Transverse colon (tissue), 4 donors: ENCODE results near the gene DNAJC5. TPM values are rescaled to one million over a fixed set of nuclear protein-coding genes. Genes with fewer than 3 reads are reported as not detected.

ENCODE experiments used
- DNase-seq: peaks from one replicate; pipeline ENCODE4 v3.0.0-alpha.2; 2019
- H3K27ac ChIP-seq, 4 donors: fragments of 200-600 bp; sonication (generic); 2 replicates each; pipeline ENCODE4 v1.5.1; 2016 to 2018; ENCODE audit warnings: inconsistent platforms in 4 of 4
- H3K27me3 ChIP-seq: fragments of 200-600 bp; sonication (generic); 2 replicates; pipeline ENCODE4 v1.5.1; 2017; ENCODE audit warnings: inconsistent platforms
- H3K36me3 ChIP-seq, 4 donors: fragments of 200-600 bp; sonication (generic); 2 replicates each; pipeline ENCODE4 v1.5.1; 2017 to 2019; ENCODE audit warnings: inconsistent platforms in 4 of 4
- H3K4me1 ChIP-seq, 4 donors: fragments of 200-600 bp; sonication (generic); 2 replicates each; pipeline ENCODE4 v1.5.1; 2017 to 2020; ENCODE audit warnings: inconsistent platforms in 4 of 4
- H3K4me3 ChIP-seq, 4 donors: fragments of 200-600 bp; sonication (generic); 1 replicate in 1 of 4; 2 replicates in 3 of 4; pipeline versions ENCODE4 v1.5.1 to v1.6.1; 2017 to 2019; ENCODE audit warnings: inconsistent platforms in 4 of 4
- H3K9me3 ChIP-seq, 2 donors: fragments of 200-600 bp; sonication (generic); 2 replicates each; pipeline ENCODE4 v1.5.1; 2017 to 2019; ENCODE audit warnings: inconsistent platforms in 2 of 2
- EP300 ChIP-seq: sonication (generic); formaldehyde crosslinking; IDR thresholded peaks from one replicate; pipeline ENCODE4 v1.6.1; 2017; ENCODE audit warnings: antibody characterized with exemption, low read depth
- POLR2A ChIP-seq: fragments of 450-650 bp; IDR thresholded peaks from one replicate; pipeline ENCODE4 v1.6.1; 2016; ENCODE audit warnings: antibody characterized with exemption, mild to moderate bottlenecking, moderate library complexity
- POLR2AphosphoS5 ChIP-seq, 3 donors: sonication (generic); formaldehyde crosslinking; IDR thresholded peaks; one replicate each; pipeline ENCODE4 v1.6.1; 2016; ENCODE audit warnings: antibody characterized with exemption in 3 of 3
- WGBS, 2 donors: methylation state at CpG; one replicate each; pipeline ENCODE4 v1.1.5; 2018; ENCODE audit warnings: low coverage in 1 of 2; 5-methylcytosine and 5-hydroxymethylcytosine counted together
- in situ Hi-C, 4 donors: fragments of 200-750 bp; cut with MboI; loops; one replicate each; pipeline versions ENCODE4 v1.15.0 to v1.15.1; 2017; ENCODE audit warnings: low sequenced_read_pairs in 3 of 4, low pct_ligation_motif_present in 1 of 4, low pct_unique_long_range_greater_than_20kb in 1 of 4
- intact Hi-C: fragments of 100-400 bp; cut with DNase I; formaldehyde crosslinking; loops from one replicate; pipeline ENCODE4 v1.15.1; 2023; ENCODE audit warnings: low total_unique reads
- total RNA-seq, 4 donors: library from RNA; depleted of rRNA; stranded (reverse); fragments of >200 nt; gene quantifications; one replicate each; pipeline ENCODE4 v1.1.0, GENCODE V29; 2016
- TF ChIP-seq, protein P1 (sequence below), 5 experiments: fragments of 200-600 bp in 3 of 5; fragments of 450-650 bp in 2 of 5; sonication (generic) in 3 of 5; IDR thresholded peaks; 1 replicate in 2 of 5; 2 replicates in 3 of 5; pipeline ENCODE4 v1.5.1; 2016 to 2017; ENCODE audit warnings: antibody characterized with exemption in 5 of 5, inconsistent platforms in 3 of 5, mild to moderate bottlenecking in 2 of 5, moderate library complexity in 1 of 5

The DNAJC5 gene
- total RNA-seq, 4 donors from 2014 or later, result 59.9 to 77.3 (median 71.4) TPM

DNA sequence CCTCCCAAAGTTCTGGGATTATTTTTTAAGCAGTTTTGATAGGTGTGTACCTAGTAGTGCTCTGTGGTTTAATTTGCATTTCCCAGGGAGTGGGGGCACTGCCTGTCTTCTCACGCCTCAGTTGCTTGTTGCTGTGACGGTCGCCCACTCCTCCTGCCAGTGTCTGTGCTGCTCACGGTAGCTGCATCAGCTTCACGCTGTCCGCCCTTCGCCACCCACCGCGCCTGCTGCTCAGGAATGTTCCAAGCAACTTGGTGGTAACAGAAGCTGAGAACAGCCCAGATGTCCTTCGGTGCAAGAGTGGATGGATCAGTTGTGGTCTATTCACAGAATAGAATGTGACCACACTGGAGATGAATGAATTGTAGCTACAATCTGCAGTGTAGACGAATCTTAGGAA lies 22.9 kb downstream of the DNAJC5 start:
- Histone ChIP-seq H3K27me3 (no peaks in the 10 kb centered on the region), H3K4me3 (no peak overlapping the region), H3K36me3 (peaks cover 0 to 3% (median 0%) of the 10 kb centered on the region in 4 donors), H3K4me1 (peaks cover 0 to 2% (median 0%) of the 10 kb centered on the region in 4 donors), H3K9me3 (no peaks in the 10 kb centered on the region), H3K27ac (no peak overlapping the region)
- intact Hi-C loops (no loop called here), in situ Hi-C loops (no loop called here)
- TF ChIP-seq, protein P1, sequence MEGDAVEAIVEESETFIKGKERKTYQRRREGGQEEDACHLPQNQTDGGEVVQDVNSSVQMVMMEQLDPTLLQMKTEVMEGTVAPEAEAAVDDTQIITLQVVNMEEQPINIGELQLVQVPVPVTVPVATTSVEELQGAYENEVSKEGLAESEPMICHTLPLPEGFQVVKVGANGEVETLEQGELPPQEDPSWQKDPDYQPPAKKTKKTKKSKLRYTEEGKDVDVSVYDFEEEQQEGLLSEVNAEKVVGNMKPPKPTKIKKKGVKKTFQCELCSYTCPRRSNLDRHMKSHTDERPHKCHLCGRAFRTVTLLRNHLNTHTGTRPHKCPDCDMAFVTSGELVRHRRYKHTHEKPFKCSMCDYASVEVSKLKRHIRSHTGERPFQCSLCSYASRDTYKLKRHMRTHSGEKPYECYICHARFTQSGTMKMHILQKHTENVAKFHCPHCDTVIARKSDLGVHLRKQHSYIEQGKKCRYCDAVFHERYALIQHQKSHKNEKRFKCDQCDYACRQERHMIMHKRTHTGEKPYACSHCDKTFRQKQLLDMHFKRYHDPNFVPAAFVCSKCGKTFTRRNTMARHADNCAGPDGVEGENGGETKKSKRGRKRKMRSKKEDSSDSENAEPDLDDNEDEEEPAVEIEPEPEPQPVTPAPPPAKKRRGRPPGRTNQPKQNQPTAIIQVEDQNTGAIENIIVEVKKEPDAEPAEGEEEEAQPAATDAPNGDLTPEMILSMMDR (IDR thresholded peaks at IDR 0.05), result no peak
- TF ChIP-seq EP300 (no peak), POLR2A (no peak), POLR2AphosphoS5 (IDR thresholded peaks at IDR 0.05) (no peak)
- 85% methylated on average over 11 of the region's 11 CpGs; no CpG with 5 or more reads in 1 of the 2 donors for WGBS, 2 donors
- no peak for DNase-seq

DNA sequence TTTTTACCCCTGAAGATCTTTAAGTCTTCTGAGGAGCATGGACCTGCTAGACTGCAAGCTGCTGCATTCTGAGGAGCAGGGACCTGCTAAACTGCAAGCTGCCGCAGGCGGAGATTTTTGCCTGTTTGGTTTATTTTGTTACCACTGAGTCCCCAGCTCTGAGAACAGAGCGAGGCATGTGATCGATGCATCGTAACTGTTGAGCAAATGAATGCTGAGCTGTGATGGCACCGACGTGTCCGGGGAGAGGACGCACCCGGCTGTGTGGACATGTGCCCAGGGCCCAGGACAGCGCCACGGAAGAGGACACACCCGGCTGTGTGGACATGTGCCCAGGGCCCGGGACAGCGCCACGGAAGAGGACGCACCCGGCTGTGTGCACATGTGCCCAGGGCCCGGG lies 24.2 kb downstream of the DNAJC5 start:
- 87% methylated on average over 19 of the region's 19 CpGs; no CpG with 5 or more reads in 1 of the 2 donors for WGBS, 2 donors
- Histone ChIP-seq H3K27ac (no peak overlapping the region), H3K4me3 (no peak overlapping the region), H3K36me3 (peaks cover 0 to 3% (median 0%) of the 10 kb centered on the region in 4 donors), H3K27me3 (no peaks in the 10 kb centered on the region), H3K4me1 (peaks cover 0 to 4% (median 0%) of the 10 kb centered on the region in 4 donors), H3K9me3 (no peaks in the 10 kb centered on the region)
- TF ChIP-seq, protein P1 (IDR thresholded peaks at IDR 0.05), result no peak
- in situ Hi-C loops (no loop called here), intact Hi-C loops (no loop called here)
- no peak for DNase-seq

DNA sequence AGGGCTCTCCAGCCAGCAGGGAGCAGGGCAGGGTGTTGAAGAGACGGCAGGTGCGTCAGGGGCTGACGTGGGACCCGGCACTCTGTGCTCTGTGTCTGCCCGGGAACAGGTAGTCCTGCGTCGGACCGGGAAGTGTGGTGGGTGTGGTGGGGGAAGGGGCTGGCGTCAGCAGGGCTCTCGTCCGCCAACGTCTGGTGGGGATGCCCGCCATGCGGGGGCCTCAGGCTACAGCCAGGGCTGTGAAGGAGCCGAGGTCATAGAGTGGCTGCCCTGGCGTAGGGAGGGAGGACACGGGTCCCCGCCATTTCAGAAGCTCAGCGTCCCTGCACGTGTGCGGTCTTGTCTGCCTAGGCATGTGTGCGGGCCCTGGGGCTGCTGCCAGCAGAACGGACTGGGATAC lies 25.3 kb downstream of the DNAJC5 start:
- Histone ChIP-seq H3K9me3 (no peaks in the 10 kb centered on the region), H3K4me1 (peaks cover 0 to 4% (median 0%) of the 10 kb centered on the region in 4 donors), H3K27me3 (no peaks in the 10 kb centered on the region), H3K27ac (no peak overlapping the region), H3K4me3 (no peak overlapping the region), H3K36me3 (peaks cover 0 to 3% (median 0%) of the 10 kb centered on the region in 4 donors)
- no peak for DNase-seq
- WGBS, 2 donors, result 92% methylated on average over 23 of the region's 23 CpGs; no CpG with 5 or more reads in 1 of the 2 donors
- in situ Hi-C loops, result no loop called here
- TF ChIP-seq, protein P1 (IDR thresholded peaks at IDR 0.05), result no peak
- TF ChIP-seq POLR2A (no peak), EP300 (no peak), POLR2AphosphoS5 (IDR thresholded peaks at IDR 0.05) (no peak)
- intact Hi-C loops, result no loop called here

DNA sequence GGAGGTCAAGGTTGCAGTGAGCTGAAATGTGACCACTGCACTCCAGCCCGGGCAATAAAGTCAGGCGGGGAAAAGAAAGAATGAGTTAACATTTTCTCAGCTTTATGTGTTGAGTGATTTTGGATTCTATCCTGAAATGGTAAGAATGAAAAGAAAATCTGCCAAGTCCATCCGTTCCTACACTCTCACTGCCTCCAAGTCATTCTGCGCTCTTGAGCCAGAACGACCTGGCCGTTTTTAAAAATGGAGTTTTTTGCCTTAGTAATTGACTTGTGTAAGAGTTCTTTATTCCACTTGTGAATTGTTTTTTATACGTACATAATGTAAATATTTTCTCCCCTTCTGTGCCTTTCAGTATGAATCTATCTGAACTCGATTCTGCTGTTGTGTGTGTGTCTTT lies 28.7 kb downstream of the DNAJC5 start:
- Histone ChIP-seq H3K36me3 (peaks cover 0 to 9% (median 3%) of the 10 kb centered on the region in 4 donors), H3K27ac (no peak overlapping the region), H3K27me3 (no peaks in the 10 kb centered on the region), H3K4me3 (no peak overlapping the region), H3K4me1 (peaks cover 0 to 4% (median 0%) of the 10 kb centered on the region in 4 donors), H3K9me3 (no peaks in the 10 kb centered on the region)
- TF ChIP-seq POLR2A, result no peak
- TF ChIP-seq EP300, result no peak
- no peak for TF ChIP-seq POLR2AphosphoS5 (IDR thresholded peaks at IDR 0.05)
- TF ChIP-seq, protein P1 (IDR thresholded peaks at IDR 0.05), result no peak
- WGBS, 2 donors, result 79 to 80% methylated on average over 8 of the region's 8 CpGs
- DNase-seq, result no peak
- in situ Hi-C loops, result no loop called here
- intact Hi-C loops, result no loop called here
